K562 treated with DMSO at 1 percent for 24 hours (cell line): ENCODE measurements around the gene HSPA12A. TPM values are rescaled to one million over a fixed set of nuclear protein-coding genes. Genes with fewer than 3 reads are reported as not detected.

Source experiments
- total RNA-seq: library from RNA; unstranded; fragments of 300-600 nt; gene quantifications from 2 replicates; pipeline ENCODE4 v1.2.3, GENCODE V29; 2022; ENCODE audit warnings: low read depth; ENCODE audit not compliant: insufficient read depth

Gene HSPA12A, protein sequence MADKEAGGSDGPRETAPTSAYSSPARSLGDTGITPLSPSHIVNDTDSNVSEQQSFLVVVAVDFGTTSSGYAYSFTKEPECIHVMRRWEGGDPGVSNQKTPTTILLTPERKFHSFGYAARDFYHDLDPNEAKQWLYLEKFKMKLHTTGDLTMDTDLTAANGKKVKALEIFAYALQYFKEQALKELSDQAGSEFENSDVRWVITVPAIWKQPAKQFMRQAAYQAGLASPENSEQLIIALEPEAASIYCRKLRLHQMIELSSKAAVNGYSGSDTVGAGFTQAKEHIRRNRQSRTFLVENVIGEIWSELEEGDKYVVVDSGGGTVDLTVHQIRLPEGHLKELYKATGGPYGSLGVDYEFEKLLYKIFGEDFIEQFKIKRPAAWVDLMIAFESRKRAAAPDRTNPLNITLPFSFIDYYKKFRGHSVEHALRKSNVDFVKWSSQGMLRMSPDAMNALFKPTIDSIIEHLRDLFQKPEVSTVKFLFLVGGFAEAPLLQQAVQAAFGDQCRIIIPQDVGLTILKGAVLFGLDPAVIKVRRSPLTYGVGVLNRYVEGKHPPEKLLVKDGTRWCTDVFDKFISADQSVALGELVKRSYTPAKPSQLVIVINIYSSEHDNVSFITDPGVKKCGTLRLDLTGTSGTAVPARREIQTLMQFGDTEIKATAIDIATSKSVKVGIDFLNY
- 0.25 and 0.27 TPM in 2 replicates for total RNA-seq

DNA sequence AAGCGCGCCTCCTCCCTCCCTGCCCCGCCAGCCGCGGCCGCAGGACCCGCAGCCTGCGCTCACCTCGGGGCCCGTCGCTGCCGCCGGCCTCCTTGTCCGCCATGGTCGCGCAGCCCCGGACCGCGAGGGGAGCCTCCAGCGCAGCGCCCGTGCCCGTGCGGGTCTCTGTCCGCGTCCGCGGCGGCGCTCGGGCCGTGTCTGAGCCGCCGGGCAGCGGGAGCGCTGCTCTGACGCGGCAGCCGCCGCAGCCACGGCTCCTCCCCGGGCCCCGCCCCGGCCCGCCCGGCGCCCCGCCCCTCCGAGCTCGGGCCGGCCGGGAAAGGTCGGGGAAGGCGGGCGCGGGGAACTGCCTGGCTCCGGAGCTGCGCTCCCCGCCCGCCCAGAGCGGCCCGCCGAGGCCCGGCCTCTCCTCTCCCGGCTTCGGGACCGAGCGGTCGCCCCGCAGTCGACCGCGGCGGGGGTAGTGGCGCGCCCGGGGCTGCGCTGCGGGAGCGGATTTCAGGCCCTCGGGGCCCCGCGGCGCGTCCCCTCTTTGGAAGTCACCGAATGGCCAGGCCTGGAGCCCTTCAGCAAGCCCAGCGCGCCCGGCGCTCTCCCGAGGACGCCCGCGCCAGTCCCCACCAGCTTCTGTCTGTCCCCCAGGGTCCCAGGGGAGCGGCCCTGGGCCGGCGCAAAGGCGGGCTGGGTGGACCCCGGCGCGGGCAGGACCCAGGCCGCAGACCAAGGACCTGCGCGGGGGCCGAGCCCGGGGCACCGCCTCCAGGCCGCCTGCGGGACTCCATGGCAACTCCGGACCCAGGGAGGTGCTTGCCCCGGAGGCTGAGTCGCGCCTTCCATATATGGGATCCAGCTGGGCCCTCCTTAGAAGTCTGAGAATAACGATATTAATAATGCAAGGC, at the start of gene HSPA12A:
HSPA12A (minus strand) TSS at position 200 of the 899 bp plus-strand sequence; CDS start at position 103, 97 bp downstream.

Other genes starting within 250 kb of the HSPA12A start
- not detected in 2 replicates for gene PNLIP, start 196.6 kb downstream of the HSPA12A start, total RNA-seq
- gene PNLIPRP1, start 151.6 kb downstream of the HSPA12A start, total RNA-seq, result not detected in 2 replicates
- gene PNLIPRP2, start 121.6 kb downstream of the HSPA12A start, total RNA-seq, result not detected in 2 replicates
- not detected in 2 replicates for gene ENO4, start 106.9 kb upstream of the HSPA12A start, total RNA-seq